GM21786 (cell line): Measurements from ENCODE around the gene DOCK4.
A peak's percentile ranks its signal among the peaks of the same experiment; 100 is the strongest.
"Not testable (repeated sequence)": the region's sequence is repeated elsewhere in the genome, so short reads cannot be mapped to it uniquely, and the experiment has no call there.

Source experiments
- ATAC-seq: cut with Tn5 transposase; IDR thresholded peaks from one replicate; pipeline ENCODE4 v1.9.1; 2021; ENCODE audit not compliant: unreplicated experiment

The DOCK4 gene, protein sequence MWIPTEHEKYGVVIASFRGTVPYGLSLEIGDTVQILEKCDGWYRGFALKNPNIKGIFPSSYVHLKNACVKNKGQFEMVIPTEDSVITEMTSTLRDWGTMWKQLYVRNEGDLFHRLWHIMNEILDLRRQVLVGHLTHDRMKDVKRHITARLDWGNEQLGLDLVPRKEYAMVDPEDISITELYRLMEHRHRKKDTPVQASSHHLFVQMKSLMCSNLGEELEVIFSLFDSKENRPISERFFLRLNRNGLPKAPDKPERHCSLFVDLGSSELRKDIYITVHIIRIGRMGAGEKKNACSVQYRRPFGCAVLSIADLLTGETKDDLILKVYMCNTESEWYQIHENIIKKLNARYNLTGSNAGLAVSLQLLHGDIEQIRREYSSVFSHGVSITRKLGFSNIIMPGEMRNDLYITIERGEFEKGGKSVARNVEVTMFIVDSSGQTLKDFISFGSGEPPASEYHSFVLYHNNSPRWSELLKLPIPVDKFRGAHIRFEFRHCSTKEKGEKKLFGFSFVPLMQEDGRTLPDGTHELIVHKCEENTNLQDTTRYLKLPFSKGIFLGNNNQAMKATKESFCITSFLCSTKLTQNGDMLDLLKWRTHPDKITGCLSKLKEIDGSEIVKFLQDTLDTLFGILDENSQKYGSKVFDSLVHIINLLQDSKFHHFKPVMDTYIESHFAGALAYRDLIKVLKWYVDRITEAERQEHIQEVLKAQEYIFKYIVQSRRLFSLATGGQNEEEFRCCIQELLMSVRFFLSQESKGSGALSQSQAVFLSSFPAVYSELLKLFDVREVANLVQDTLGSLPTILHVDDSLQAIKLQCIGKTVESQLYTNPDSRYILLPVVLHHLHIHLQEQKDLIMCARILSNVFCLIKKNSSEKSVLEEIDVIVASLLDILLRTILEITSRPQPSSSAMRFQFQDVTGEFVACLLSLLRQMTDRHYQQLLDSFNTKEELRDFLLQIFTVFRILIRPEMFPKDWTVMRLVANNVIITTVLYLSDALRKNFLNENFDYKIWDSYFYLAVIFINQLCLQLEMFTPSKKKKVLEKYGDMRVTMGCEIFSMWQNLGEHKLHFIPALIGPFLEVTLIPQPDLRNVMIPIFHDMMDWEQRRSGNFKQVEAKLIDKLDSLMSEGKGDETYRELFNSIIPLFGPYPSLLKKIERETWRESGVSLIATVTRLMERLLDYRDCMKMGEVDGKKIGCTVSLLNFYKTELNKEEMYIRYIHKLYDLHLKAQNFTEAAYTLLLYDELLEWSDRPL (N-terminal part only)

DNA sequence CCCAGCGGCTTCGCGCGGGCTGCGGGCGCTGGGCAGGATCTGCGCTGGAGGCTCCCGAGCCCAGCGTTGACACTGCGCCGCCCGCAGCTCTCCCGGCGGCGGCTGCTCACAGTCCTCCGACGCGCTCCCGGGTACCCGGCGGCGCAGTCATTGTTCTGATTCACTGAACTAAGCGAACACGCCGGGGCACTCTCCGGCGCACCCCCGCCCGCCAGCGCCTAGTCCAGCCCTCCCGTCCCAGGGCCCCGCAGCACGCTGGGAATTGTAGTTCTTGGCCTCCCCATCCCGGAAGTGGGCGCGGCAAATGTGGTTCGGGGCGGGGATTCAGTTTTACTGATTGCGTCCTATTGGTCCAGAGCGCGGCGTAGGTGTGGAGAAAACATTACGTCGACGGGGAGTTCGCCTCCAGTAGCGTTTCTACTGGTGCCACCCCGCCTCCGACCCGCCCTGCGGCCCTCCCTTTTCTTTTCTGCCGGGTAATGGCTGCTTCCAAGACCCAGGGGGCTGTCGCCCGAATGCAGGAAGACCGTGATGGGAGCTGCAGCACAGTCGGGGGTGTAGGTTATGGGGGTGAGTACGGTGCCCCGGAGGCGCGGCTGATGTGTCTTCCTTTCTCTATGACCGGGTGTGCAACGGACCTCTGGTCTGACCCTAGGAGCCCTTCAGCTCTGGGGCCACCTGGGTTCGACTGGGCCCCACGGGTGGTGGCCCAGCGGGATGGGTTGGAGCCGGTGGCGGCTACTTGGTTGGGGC lies at the start of gene DOCK4, which contains the start of gene ZNF277:
Gene DOCK4 (minus strand): TSS at position 162 of the 753 bp plus-strand sequence. CDS start 261 bp downstream, outside the sequence.
Gene ZNF277 (plus strand): TSS at position 458 of the 753 bp plus-strand sequence. CDS start 22 bp downstream, at position 480.
- ATAC-seq, result peak; percentile 93

DNA sequence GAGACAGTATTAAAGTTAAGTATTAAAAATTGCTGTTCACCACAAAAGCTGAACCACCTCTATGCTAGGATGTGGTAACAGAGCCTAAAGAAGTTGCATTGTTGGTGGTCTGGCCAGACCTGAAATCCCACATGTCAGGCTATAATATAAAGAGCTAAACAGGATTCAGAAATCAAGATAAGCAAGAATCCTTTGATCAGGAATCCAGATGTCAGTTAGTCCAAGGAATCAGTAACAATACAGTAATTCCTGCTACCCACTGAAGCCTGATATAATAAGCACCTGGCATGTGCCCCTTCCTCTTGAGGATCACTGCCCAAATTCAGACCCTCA lies 49.2 kb upstream of the DOCK4 start:
- ATAC-seq, result no peak

DNA sequence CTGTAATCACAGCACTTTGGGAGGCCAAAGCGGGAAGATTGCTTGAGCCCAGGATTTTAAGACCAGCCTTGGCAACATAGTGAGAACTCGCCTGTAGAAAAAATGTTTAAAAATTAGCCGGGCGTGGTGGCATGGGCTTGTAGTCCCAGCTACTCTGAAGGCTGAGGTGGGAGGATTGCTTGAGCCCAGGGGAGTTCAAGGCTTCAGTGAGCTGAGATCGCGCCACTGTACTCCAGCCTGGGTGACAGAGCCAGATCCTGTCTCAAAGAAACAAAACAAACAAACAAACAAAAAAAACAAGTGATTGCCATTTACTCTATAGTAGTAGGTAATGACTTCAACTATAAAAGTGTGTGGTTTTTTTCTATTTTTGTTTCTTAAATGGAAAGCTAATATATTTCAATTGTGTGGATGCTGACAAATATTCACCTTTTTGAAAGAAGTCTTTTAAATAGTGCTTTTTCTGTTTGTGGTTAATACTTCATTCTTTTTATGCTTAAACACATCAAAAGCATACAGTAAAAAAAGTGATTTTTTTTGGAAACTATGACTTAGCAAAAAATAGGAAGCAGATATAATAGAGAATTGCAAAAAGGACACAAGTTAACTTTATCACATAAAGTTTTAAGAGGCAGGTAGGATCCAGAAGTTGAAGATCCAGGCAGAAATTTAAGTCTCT lies 48.6 kb upstream of the DOCK4 start:
- ATAC-seq, result no peak

DNA sequence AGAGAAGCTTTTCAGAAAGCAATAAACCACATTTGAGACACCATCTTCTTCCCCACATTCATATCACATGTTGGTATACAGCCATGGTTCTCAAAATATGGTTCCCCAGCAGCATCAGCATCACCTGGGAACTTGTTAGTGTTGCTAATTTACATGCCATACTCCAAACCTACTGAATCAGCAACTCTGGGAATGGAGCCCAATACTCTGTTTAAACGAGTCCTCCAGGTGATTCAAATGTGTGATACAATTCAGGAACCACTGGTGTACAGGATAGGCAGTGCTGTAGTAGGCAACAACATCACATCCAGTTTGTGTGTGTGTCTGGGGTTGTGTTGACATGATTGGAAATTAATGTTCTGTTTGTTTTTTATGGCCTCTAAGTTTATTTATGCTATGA lies 48.0 kb upstream of the DOCK4 start:
- ATAC-seq, result no peak

DNA sequence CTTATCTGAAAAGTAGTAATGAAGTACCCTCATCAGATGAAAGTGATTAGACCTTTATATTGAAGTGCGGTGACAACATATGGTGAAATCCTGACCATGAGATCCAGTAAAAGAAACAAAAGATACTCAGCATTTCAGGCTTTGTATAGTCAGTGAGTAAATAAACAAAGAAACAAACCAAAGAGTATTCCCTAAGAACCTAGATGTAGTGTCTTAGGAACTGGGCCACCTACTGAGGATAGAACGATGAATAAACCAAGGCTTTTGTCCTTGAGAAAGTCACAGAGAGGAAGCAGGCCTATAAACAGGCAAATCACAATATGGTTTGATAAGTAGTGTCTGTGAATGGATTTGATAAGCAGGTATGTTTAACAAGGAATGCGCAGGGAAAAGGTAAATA lies 46.5 kb upstream of the DOCK4 start:
- no peak for ATAC-seq

DNA sequence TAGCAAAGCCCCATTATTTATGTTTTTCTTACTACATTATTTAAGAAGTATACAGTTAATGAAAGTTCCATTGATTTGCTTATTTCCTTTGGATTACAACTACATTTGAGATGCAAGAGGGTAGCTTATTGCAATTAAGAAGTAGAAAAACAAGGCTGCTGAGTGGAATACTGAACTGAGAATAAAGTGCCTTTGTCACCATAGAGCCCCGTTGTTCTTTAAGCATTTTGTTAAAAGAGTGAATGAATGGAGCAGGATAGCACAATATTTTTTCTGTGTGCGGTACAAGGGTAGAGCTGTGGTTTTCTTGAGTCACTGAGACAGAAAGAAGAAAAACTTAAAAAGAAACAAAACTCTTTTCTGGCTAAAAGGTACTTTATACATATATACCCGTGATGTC lies 45.9 kb upstream of the DOCK4 start:
- no peak for ATAC-seq

DNA sequence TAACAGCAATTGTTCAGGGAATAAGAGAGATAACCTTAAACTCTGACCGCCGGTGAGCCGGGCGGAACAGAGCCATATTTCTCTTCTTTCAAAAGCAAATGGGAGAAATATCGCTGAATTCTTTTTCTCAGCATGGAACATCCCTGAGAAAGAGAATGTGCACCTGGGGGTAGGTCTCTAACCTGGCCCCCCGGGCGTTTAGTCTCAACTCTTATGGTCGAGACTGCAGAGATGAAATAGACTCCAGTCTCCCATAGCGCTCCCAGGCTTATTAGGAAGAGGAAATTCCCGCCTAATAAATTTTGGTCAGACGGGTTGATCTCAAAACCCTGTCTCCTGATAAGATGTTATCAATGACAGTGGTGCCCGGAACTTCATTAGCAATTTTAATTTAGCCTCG lies 43.8 kb upstream of the DOCK4 start:
- ATAC-seq, result not testable (repeated sequence)

DNA sequence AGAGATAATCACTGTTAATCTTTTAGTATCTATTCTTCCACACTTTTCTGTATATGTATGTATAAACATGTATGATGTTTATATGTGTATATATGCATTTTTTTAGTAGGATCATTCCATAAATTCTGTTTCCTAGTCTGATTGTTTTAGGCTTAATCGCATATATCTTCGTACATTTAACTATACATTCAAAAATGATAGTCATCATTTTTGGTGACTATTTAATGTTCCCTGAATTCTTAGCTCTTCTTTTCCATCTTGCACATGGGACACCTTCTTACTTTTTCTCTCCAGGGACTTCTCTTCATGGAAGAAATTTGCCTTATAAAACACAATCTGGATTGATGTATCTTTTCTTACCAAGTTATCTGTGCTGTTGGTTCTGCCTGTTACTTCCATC lies 42.4 kb upstream of the DOCK4 start:
- no peak for ATAC-seq

DNA sequence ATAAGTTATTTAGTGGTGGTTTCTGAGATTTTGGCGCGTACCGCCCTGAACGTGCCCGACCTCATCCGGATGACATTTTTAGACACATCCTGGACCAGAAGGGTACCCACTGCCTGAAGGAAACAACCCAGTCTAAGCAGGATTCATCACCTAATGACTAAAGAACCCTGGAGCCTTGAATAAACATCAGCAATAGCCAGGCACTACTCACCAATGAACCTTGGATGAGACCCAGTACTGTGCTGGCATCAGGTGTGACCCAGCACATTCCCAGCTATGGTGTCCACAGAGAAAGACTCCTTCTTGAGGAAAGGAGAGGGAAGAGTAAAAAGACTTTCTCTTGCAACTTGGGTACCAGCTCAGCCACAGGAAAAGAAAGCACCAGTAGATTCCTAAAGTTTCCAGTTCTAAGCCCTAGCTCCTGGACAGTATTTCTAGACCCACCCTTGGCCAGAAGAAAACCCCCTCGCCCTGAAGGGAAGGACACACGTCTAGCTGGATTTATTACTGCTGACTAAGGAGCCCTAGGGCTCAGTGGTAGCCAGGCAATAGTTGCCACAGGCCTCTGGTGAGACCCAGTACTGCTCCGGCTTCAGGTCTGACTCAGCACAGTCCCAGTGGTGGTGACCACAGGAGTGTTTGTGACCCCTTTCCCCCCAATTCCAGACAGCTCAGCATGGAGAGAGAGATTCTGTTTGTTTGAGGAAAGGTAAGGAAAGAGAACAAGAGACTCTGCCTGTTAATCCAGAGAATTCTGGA lies 32.8 kb upstream of the DOCK4 start:
- no peak for ATAC-seq

DNA sequence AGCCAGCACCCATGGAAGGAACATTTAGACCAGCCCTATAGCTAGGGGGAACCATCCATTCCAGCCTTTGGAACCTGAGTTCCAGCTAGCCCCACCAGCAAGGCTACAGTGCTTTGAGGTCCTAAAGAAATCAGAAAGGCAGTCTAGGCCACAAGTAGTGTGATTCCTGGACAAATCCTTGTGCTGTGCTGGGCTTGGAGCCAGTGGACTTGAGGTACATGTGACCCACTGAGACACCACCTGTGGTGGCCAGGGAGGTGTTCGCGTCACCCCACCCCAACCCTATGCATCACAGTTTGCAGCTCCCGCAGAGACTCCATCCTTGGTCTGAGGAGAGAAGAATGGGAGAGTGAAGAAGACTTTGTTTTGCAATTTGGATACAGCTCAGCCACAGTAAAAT lies 32.1 kb upstream of the DOCK4 start:
- ATAC-seq, result no peak

DNA sequence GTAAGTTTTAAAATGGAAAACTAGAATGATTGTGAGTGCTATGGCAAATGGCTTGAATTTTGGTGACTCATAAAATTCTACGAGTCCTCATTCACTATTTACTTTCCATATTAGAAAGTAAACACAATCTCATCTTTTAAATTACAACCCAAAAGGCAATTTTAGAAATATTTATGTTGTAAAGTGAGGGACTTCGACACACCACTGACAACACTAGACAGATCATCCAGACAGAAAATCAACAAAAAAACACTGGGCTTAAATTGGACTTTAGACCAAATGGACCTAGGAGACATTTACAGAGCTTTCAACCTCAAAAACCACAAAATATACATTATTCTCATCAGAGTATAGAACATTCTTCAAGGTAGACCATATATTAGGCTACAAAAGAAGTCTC lies 30.4 kb upstream of the DOCK4 start:
- no peak for ATAC-seq

DNA sequence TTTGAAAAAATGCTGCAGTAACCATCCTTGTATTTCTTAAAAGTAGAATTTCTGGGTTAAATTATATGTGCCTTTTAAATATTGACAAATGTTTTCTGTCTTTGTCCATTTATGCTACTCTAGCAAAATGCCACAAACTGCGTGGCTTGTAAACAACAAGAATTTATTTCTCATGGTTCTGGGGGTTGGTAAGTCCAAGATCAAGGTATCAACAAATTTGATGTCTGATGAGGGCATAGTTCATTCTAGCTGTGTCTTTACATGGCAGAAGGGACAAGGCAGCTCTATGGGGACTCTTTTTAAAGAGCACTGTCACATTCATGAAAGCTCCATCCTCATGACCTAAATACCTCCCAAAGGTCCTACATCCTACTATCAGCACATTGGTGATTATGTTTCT lies 27.9 kb upstream of the DOCK4 start:
- no peak for ATAC-seq

DNA sequence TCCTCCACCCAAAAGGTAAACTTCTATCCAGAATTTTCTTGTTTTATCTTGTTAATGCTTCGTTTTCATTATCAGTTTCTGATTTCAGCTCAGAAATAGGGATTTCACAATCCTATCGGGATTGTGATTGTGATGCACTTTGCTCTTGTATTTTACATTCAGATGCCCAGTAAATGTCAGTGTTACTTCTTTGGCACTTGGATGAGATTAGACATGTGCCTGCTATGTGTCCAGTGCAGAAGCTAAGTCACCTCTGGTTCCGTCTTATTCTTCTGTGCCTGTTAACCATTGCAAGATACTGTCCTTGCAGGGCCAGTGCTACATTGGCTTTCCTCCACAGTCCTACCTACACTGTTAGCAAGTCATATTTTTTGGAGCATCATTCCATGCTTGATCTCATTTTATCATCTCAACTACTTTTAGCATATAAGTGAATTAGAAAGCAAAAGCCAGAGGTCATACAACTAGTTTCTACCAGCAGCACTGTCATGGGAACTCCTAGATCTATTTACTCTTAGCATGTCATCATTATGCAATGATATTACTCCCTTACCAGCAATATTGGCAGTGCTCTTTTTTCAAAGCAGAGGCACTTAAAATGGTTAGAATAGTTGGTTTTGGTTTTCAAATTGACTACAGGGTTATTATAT lies 27.0 kb upstream of the DOCK4 start:
- ATAC-seq, result no peak

DNA sequence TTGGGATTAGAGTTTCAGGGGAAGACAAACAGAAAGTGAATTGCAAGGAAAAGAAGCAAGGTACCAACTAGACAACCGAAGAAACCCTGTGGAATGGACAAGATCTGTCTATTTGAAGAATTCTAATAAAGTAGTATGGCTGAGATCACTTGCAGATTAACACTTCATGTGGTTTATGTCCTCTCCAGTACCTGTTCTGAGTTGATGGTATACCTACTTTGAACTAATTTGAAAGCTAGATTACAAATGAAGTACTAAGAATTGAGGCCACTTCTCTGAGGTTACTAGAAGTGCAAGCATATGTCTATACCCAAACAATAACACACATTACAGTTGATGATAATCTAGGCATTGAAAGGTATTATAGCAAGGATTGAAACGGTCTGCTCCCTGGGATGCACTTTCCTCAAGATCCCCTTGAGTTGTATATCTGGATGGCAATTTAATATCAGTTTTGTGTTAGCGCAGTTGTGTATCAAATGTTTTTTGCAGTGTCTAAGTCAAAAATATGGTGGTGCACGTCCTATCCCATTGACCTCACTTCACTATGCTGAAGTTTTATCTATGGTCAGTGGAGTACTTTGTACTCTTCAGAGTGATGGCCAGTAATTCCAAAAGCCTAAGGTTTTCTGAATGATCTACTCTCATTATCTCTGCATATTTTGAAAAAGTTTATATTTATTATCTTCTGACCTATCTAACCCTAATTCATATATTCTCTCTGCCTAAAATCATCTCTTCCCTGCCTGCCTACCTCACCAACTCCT lies 26.2 kb upstream of the DOCK4 start:
- ATAC-seq, result no peak

DNA sequence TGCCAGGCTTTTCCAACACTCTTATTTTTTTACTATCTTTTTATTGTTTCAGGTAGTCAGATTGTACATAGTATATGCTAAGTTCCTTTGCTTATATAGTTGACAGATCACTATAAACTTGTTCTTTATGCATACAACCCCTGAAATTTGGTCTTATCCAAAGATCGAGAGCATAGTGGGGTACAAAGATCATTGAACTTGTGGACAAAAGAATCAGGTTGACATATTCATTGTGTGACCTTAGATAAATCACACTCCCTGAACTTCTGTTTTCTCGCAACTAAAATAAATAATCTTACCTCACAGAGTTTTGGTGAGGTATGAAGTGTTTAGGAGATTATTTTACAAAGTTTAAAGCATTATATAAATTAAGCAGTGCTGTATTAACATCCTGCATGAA lies 22.4 kb upstream of the DOCK4 start:
- no peak for ATAC-seq

DNA sequence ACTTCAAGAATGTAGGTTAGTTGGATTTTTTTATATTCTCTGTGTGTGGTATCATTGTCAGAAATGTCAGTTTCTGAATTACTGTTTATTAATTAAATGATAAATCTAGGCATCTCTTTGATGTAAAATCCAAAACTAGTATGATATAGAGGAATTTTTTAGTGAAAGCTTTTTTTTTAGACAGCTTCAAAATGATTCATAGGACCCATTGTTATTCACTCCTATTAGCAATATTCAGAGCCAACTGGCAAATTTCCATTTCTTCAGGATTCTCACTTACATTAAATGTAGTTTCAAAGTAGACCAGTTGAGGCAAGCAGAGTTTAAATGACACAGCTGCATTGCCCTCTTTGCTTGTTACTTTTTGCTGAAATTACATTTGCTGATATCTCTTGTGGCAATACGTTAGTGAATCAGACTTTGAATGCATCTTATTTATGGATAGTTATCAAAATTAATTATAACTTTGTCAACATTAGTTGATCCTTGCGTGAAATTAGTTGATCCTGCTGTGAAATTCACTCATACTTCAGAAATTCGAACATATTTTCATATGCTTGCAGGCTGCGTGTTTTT lies 20.6 kb upstream of the DOCK4 start:
- ATAC-seq, result no peak

DNA sequence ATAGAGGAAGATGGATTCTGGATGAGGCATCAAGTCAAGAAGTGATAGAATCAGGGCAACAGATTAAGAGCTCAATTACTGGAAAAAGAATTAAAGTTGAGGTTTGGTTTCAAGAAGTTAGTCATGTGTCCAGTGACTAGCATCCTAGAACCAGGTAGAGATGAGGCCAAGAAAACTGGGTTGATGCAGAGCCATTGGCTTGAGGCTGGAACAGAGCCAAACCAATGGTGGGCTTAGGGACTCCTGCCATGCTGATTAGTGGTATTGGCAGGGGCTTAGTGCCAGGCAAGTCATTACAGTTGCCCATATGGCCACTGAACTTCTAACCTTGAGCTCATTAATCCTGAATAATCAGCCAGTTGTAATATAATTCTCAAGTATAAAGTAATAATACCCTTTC lies 18.8 kb upstream of the DOCK4 start:
- ATAC-seq, result no peak

DNA sequence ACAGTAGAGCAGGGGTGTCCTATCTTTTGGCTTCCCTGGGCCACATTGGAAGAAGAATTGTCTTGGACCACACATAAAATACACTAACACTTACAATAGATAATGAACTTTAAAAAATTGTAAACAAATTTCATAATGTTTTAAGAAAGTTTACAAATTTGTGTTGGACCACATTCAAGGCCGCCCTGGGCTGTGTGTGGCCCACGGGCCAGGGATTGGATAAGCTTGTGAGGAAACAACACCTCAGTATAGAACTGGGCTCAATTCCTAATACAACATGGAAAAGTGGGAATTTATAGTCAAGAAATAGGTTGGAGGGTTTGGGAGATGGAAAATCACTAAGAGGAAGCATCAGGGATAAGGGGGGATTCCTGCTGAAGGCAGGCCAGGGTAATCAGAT lies 18.0 kb upstream of the DOCK4 start:
- ATAC-seq, result no peak
